Measurements from ENCODE around the gene ZNF766. TPM values are rescaled to one million over a fixed set of nuclear protein-coding genes. Genes with fewer than 3 reads are reported as not detected.
A peak's percentile ranks its signal among the peaks of the same experiment; 100 is the strongest.

Gene ZNF766
- polyA plus RNA-seq, 3 donors = 4.0 to 15.0 (median 8.8) TPM

DNA sequence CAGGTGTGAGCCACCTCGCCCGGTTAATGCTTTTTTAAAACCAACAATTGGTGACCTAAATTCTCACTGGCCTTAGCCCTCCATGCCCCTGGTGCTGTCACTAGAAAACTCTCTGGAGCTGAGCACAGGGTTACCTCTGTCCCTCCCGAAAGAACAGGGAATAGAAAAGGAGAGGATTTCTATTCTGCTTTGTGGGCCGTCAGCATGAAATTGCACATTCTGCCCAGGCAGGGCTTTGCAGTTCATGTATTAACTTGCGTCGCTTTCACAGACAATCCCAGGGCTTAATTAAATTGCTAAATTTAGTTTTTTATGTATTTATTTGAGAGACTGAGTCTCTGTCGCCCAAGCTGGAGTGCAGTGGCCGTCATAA, 27.0 kb downstream of the ZNF766 start:
- H3K27me3 ChIP-seq (ENCODE audit: control insufficient read depth in 2 of 2, insufficient read depth in 2 of 2, low read length in 2 of 2) = no peaks in the 10 kb centered on the region
- Mint-ChIP-seq H3K27me3 (ENCODE audit: low read depth in 3 of 3) (peaks cover 0 to 1% (median 0%) of the 10 kb centered on the region in 3 donors), H3K27ac (peak overlapping the region; percentile 32 to 94 (median 85)), H3K9me3 (peaks cover 38 to 68% (median 64%) of the 10 kb centered on the region in 7 donors), H3K4me3 (peak overlapping the region; percentile 89 to 94), H3K36me3 (peaks cover 24 to 41% of the 10 kb centered on the region in 2 donors), H3K4me1 (peaks cover 17% of the 10 kb centered on the region)
- no peak for TF ChIP-seq CTCF (IDR thresholded peaks at IDR 0.05)
- intact Hi-C loops (cut with micrococcal nuclease) = loop anchor here (1.0 to 10.0 kb wide), 6 partner anchors 27 to 1168 kb away; partner anchors contain the start of genes ZNF813 (in 2 of the 2), ZNF766 (in 1 of the 2) and ZNF808 (in 1 of the 2)
- 3% methylated on average over 6 of the region's 8 CpGs for WGBS (ENCODE audit: insufficient coverage)
- peak overlapping the region; percentile 65 to 81 for H3K27ac ChIP-seq (ENCODE audit: low read depth in 1 of 2, low read length in 2 of 2)
- H3K4me2 ChIP-seq (replicated peaks; ENCODE audit: extremely low read depth, low read length, poor library complexity, severe bottlenecking) = peak overlapping the region; percentile 96
- DNase-seq = peak in 1 of 3 donors; percentile 0
- H3K4me3 ChIP-seq (replicated peaks in 1 of 3; ENCODE audit: low read depth in 2 of 3, low read length in 3 of 3) = peak overlapping the region; percentile 93 to 99 (median 94)
- peaks cover 15 to 18% of the 10 kb centered on the region in 2 donors for H3K4me1 ChIP-seq (ENCODE audit: control insufficient read depth in 1 of 2, insufficient read depth in 2 of 2, low read length in 2 of 2)
- peaks cover 20 to 32% of the 10 kb centered on the region in 2 donors for H3K36me3 ChIP-seq (replicated peaks in 1 of 2; ENCODE audit: control insufficient read depth in 1 of 2, insufficient read depth in 2 of 2, low read length in 2 of 2)
- H4K20me1 ChIP-seq (ENCODE audit: insufficient read depth, low read length) = no peaks in the 10 kb centered on the region
- peak overlapping the region; percentile 73 for H3K9ac ChIP-seq (ENCODE audit: insufficient read depth, low read length, poor library complexity, severe bottlenecking)
- peaks cover 3% of the 10 kb centered on the region for H3K79me2 ChIP-seq (ENCODE audit: insufficient read depth, low read length)
- peak overlapping the region; percentile 88 for H2AFZ ChIP-seq (ENCODE audit: insufficient read depth, low read depth, low read length, poor library complexity, severe bottlenecking)
- H3K9me3 ChIP-seq (replicated peaks in 1 of 2; ENCODE audit: control insufficient read depth in 1 of 2, insufficient read depth in 1 of 2, low read length in 2 of 2) = peaks cover 51 to 55% of the 10 kb centered on the region in 2 donors

- peak within 1 kb of the TSS; percentile 91 for H3K9ac ChIP-seq (ENCODE audit: insufficient read depth, low read length, poor library complexity, severe bottlenecking)
- peak within 1 kb of the TSS; percentile 93 to 99 (median 94) for H3K4me3 ChIP-seq (replicated peaks in 1 of 3; ENCODE audit: low read depth in 2 of 3, low read length in 3 of 3)
- peak within 1 kb of the TSS; percentile 96 for H3K4me2 ChIP-seq (replicated peaks; ENCODE audit: extremely low read depth, low read length, poor library complexity, severe bottlenecking)
- peak within 1 kb of the TSS; percentile 95 to 97 for H3K4me3 Mint-ChIP-seq
- H3K79me2 ChIP-seq (ENCODE audit: insufficient read depth, low read length) = peaks cover 3% of the 10 kb centered on the region
- no peaks in the 10 kb centered on the region for H4K20me1 ChIP-seq (ENCODE audit: insufficient read depth, low read length)
- WGBS (ENCODE audit: insufficient coverage) = under 1% methylated on average over 53 of the region's 75 CpGs
- peaks cover 30 to 47% of the 10 kb centered on the region in 2 donors for H3K36me3 Mint-ChIP-seq
- H3K36me3 ChIP-seq (replicated peaks in 1 of 2; ENCODE audit: control insufficient read depth in 1 of 2, insufficient read depth in 2 of 2, low read length in 2 of 2) = peaks cover 26 to 36% of the 10 kb centered on the region in 2 donors
- peak; percentile 80 to 86 (median 82) for DNase-seq
- H3K27me3 Mint-ChIP-seq (ENCODE audit: low read depth in 3 of 3) = peaks cover 0 to 1% (median 0%) of the 10 kb centered on the region in 3 donors
- H2AFZ ChIP-seq (ENCODE audit: insufficient read depth, low read depth, low read length, poor library complexity, severe bottlenecking) = peak within 1 kb of the TSS; percentile 92
- peaks cover 15 to 18% of the 10 kb centered on the region in 2 donors for H3K4me1 ChIP-seq (ENCODE audit: control insufficient read depth in 1 of 2, insufficient read depth in 2 of 2, low read length in 2 of 2)
- H3K9me3 ChIP-seq (replicated peaks in 1 of 2; ENCODE audit: control insufficient read depth in 1 of 2, insufficient read depth in 1 of 2, low read length in 2 of 2) = peaks cover 48 to 55% of the 10 kb centered on the region in 2 donors
- TF ChIP-seq CTCF (IDR thresholded peaks at IDR 0.05) = no peak
- peak within 1 kb of the TSS; percentile 88 to 94 for H3K27ac ChIP-seq (ENCODE audit: low read depth in 1 of 2, low read length in 2 of 2)
- H3K27me3 ChIP-seq (ENCODE audit: control insufficient read depth in 2 of 2, insufficient read depth in 2 of 2, low read length in 2 of 2) = no peaks in the 10 kb centered on the region
- peak within 1 kb of the TSS; percentile 91 to 98 (median 94) for H3K27ac Mint-ChIP-seq
- intact Hi-C loops (cut with micrococcal nuclease) = loop anchor here (1.0 to 10.0 kb wide), 6 partner anchors 28 to 1168 kb away; partner anchors contain the start of genes ZNF766 (in 2 of the 2), ZNF813 (in 2 of the 2) and ZNF808 (in 1 of the 2)
- H3K9me3 Mint-ChIP-seq = peaks cover 44 to 70% (median 61%) of the 10 kb centered on the region in 7 donors
- H3K4me1 Mint-ChIP-seq = peaks cover 17% of the 10 kb centered on the region
Observed at GRCh38 chr19:52296773-52297600, 27.6 kb downstream of the ZNF766 start, which contains the start of gene ZNF480. ZNF480 (plus strand) TSS chr19:52297169; CDS start chr19:52300413, 3,244 bp downstream.
